Subcutaneous adipose tissue (tissue), 4 donors: Measurements from ENCODE around the gene METAP1D. TPM values are rescaled to one million over a fixed set of nuclear protein-coding genes. Genes with fewer than 3 reads are reported as not detected.

ENCODE experiments used
- CTCF ChIP-seq: fragments of 450-650 bp; IDR thresholded peaks from one replicate; pipeline ENCODE4 v1.5.1; 2016; ENCODE audit warnings: low read depth, mild to moderate bottlenecking, control low read depth, antibody characterized with exemption, moderate library complexity
- total RNA-seq, 4 donors: library from RNA; depleted of rRNA; stranded (reverse); fragments of >200 nt; gene quantifications; one replicate each; pipeline ENCODE4 v1.1.0, GENCODE V29; 2016

METAP1D gene
- total RNA-seq, 4 donors from 2014 or later: 4.8 to 14.3 (median 6.6) TPM

GRCh38 chr2:172087780-172088244, 88.1 kb downstream of the METAP1D start:
- no peak for TF ChIP-seq CTCF

- no peak for TF ChIP-seq CTCF
These were observed 88.7 kb downstream of the METAP1D start for GRCh38 chr2:172088245-172089004.

GRCh38 chr2:172089005-172089504, 89.3 kb downstream of the METAP1D start:
- TF ChIP-seq CTCF: no peak

- TF ChIP-seq CTCF: no peak
These were observed 89.9 kb downstream of the METAP1D start for GRCh38 chr2:172089633-172090032.

- no peak for TF ChIP-seq CTCF
These were observed 90.5 kb downstream of the METAP1D start for GRCh38 chr2:172090044-172090961.

GRCh38 chr2:172091000-172091641, 91.4 kb downstream of the METAP1D start:
- no peak for TF ChIP-seq CTCF
